Activated CD4-positive, alpha-beta T cell treated with anti-CD3 and anti-CD28 coated beads for 24 hours (primary cell): Measurements from ENCODE around the gene RTN4R.

Source experiments
- DNase-seq, 2 donors: peaks; one replicate each; pipeline ENCODE4 v3.0.0-alpha.2; 2020; ENCODE audit warnings: low read depth in 2 of 2

Gene RTN4R

DNA sequence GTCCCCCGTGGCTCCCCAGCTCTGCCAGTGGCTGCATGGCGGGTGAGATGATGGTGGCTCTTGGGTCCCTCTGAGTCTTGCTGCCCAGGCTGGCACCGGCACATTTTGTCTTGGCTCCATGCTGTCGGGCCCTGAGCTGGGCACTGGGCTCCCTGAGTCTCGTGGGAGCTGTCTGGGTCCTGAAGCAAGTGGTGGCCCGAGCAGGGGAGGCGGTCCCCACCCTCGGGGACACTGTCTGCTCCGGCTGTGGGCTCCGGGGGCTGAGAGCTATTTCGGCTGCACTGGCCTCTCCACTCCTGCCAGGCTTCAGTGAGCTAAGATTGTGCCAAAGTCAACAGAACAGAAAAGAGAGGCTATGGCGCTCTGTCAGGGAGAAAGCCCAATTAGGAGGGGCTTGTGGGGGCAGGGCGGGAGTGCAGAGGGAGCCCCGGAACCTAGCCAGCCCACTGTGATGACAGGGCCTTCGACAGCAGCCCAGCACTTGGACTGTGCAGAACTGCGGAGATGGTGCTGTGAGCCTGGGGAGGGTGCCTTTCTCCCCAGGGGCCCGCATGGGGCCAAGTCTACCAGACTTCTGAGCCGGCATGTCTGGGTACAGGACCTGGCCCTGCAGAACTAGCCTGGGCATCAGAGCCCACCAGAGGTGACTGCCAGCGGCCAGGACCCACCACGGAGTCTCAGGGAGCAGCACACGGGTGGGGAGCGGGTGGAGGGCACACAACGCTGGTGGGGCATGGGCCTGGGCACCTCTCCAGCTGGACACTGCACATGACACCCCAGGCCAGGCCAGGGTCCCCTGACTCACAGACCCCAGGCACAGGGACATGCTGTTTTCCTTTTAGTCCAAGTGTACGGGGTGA is 38.0 kb downstream of the RTN4R start:
- DNase-seq: no peak

- no peak for DNase-seq
Observed at GRCh38 chr22:20228939-20229272, 39.2 kb downstream of the RTN4R start.

- no peak for DNase-seq
Observed at GRCh38 chr22:20228055-20228938, 39.8 kb downstream of the RTN4R start.

- no peak for DNase-seq
Observed at GRCh38 chr22:20227363-20227762, 40.8 kb downstream of the RTN4R start.

GRCh38 chr22:20226760-20227350 is 41.3 kb downstream of the RTN4R start:
- no peak for DNase-seq

- DNase-seq: no peak
Observed at GRCh38 chr22:20226077-20226716, 41.9 kb downstream of the RTN4R start.

DNA sequence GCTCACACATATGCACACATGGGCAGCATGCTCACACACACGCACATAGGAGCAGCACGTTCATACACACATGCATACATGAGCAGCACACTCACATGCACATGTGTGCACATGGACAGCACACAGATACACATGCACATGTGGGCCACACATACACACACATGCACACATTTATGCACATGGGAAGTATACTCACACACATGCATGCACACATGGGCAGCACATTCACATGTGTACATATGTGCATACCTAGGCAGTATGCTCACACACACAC is 42.5 kb downstream of the RTN4R start:
- DNase-seq: no peak

DNA sequence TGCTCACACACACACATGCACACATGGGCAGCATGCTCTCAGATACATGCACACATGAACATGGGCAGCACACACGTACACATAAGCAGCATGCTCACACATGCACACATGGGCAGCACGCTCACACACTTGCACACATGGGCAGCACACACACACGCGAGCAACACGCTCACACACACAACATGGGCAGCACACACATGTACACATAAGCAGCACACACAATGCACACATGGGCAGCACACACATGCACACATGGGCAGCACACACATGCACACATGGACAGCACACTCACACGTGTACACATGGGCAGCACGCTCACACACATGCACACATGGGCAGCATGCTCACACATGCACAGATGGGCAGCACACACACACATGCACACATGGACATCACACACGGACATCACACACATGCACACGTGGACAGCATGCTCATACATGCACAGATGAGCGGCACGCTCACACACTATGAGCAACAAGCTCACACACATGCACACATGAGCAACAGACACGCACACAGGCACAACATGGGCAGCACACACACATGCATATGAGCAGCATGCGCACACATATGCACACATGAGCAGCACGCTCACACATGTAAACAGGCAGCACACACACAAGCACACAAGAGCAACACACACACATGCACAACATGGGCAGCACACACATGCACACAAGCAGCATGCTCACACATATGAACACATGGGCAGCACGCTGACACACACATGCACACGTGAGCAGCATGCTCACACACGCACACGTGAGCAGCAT is 43.0 kb downstream of the RTN4R start:
- DNase-seq: no peak

GRCh38 chr22:20224256-20224626 is 43.9 kb downstream of the RTN4R start:
- DNase-seq: no peak

DNA sequence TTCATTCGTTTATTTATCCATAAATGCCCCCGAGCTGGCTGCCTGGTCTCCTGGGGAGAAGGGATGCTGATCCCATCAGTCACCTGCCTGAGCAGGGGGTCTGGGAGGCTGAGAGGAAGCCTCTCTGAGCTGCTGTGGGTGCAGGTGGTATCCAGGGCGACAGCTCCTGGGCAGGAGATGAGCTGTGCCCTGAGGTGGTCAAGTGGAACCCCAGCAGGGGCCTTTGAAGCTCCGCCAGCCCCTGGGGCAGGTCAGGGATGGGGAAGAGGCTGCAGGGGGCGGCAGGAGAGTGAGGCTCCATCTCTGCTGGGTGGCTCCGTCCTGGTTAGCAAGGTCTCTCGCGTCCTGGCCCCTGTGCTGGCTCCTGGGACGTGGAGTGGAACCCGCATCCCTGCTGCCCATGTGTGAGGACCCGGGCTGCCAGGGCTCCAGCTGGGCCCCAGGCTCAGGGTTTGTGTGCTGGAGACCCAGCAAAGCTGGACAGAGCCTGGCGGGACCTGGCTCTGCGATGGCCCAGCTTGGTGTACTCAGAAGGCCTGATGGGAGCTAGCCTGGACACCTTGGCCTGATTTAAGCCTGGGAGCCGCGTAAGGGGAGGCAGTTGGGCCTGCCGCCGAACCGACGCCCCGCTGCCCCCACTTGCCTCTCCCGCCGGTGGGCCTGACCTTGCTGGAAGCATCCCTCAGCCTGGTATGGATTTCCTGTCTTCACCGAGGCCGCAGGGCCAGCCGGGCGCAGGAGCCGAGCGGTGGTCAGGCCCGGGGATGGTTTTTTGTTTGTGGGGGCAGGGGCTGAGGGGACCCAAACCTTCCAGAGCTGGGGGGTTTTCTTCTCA is 44.5 kb downstream of the RTN4R start:
- no peak for DNase-seq

- no peak for DNase-seq
Observed at GRCh38 chr22:20222764-20223420, 45.2 kb downstream of the RTN4R start.

- DNase-seq: no peak
Observed at GRCh38 chr22:20221421-20222340, 46.4 kb downstream of the RTN4R start.

- no peak for DNase-seq
Observed at GRCh38 chr22:20220629-20221026, 47.5 kb downstream of the RTN4R start.

- DNase-seq: no peak
Observed at GRCh38 chr22:20219667-20220628, 48.2 kb downstream of the RTN4R start.

DNA sequence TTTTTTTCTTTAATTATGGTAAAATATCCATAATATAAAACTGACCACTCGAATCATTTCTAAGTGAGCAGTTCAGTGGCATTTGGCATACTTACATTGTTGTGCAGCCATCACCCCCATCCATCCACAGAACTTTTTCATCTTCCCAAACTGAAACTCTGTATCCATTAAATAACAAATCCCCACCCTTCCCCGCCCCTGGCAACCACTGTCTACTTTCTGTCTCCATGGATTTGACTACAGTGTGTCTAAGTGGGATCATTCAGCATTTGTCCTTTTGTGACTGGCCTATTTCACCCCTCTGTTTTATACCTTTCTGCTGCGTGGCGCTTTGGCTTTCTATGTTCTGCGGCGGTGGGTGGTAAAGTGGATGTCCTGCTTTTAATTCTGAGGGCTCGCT is 49.1 kb downstream of the RTN4R start:
- no peak for DNase-seq

DNA sequence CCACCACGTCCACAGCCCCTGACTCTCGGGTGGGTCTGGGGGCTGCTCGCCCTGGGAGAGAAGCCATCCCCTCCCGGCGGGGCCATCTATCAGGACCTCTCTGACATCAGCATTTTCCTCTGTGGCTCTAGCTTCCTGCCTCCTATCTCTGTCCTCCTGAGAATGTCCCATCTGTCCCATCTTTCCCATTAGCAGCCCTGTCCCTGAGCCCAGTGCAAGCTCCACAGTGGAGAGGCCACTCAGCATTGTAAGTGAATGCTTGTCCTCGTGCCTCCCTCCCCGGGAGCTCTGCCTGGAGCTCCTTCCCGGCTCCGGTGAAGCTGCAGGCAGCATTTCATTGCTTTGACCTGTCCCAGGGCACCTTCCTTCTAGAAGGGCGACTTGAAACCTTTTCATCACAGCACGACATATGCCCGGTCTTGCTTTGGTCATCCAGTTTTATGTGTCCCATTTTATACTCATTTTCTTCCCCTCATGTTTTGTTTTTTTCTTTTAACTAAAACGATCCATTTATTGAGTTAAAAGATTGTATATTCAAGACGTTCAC is 49.7 kb downstream of the RTN4R start:
- DNase-seq: no peak

GRCh38 chr22:20217563-20217962 is 50.6 kb downstream of the RTN4R start:
- no peak for DNase-seq
